SK-MEL-5 (cell line): Measurements from ENCODE around the gene CAPN9. TPM values are rescaled to one million over a fixed set of nuclear protein-coding genes. Genes with fewer than 3 reads are reported as not detected.

Source experiments
- DNase-seq: peaks from one replicate; pipeline ENCODE4 v3.0.0-alpha.2; 2016; ENCODE audit warnings: low read depth, low spot score
- in situ Hi-C: cut with HindIII; loops from 2 replicates; pipeline ENCODE4 v1.10.0; 2016; ENCODE audit warnings: low sequenced_read_pairs, high pct_unique_total_duplicates, low pct_unique_long_range_greater_than_20kb
- total RNA-seq: library from RNA; depleted of rRNA; stranded (reverse); fragments of >200 nt; shearing (Covaris generic); gene quantifications from 2 replicates; pipeline ENCODE4 v1.2.3, GENCODE V29; 2014

The CAPN9 gene
- total RNA-seq, 1 experiment from 2014 or later, result not detected

- in situ Hi-C loops, result no loop called here
- DNase-seq, result no peak
These were observed 33.9 kb downstream of the CAPN9 start for GRCh38 chr1:230781131-230781530.

DNA sequence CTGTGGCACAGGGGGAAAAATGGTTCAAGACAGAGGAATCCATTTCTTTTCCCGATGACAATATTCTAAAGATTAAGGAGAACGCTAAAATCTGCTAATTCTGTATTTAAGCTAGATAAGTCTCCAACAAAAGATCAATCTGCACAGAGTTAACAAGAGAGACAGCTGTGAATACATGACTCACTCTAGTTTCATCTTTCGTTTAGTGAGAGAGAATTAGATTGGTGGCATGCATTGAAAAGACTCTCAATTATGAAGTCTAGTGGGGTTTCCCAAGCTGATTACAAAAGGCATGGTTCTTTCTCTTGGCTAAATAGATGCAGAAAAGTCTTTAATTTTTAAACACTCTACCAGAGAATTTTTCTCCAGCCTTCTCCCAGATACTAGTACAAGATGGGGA lies 34.4 kb downstream of the CAPN9 start:
- in situ Hi-C loops, result no loop called here
- DNase-seq, result no peak

- DNase-seq, result no peak
- in situ Hi-C loops, result no loop called here
These were observed 37.0 kb downstream of the CAPN9 start for GRCh38 chr1:230784163-230784562.

DNA sequence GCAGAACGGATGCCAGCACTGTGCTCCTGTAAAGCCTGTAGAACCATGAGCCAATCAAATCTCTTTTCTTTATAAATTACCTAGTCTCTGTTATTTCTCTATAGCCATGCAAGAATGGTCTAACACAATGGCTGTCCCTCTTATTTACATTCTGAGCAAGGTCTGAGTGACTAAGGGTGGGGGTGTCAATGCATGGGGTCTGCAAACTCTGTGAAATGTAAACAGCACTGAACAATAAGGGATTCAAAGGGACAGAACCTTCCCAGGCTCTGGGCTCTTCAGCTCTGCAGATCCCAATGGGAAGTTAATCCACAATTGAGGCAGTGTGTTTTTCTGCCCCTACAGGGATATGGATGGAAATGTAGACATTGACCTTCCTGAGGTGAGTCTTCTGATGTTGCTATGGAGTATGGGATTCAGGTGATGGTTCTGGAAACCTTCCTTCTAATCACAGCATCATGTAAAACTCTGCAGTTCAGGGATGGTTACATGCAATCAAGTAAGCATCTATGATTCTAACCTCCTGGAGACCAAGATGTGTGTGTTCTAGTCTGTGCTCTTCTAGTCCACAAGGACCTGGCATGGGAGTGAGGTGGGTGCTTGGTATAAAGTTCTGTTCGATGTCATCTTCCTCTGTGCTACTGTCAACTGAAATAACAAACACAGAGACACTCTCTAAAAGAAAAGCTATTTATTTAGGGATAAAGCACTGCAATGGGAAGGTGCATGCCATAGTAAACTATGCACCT lies 38.6 kb downstream of the CAPN9 start:
- no peak for DNase-seq
- in situ Hi-C loops, result no loop called here

- no peak for DNase-seq
- in situ Hi-C loops, result no loop called here
These were observed 39.2 kb downstream of the CAPN9 start for GRCh38 chr1:230786385-230786753.

- no peak for DNase-seq
- in situ Hi-C loops, result no loop called here
These were observed 40.3 kb downstream of the CAPN9 start for GRCh38 chr1:230787471-230787870.

DNA sequence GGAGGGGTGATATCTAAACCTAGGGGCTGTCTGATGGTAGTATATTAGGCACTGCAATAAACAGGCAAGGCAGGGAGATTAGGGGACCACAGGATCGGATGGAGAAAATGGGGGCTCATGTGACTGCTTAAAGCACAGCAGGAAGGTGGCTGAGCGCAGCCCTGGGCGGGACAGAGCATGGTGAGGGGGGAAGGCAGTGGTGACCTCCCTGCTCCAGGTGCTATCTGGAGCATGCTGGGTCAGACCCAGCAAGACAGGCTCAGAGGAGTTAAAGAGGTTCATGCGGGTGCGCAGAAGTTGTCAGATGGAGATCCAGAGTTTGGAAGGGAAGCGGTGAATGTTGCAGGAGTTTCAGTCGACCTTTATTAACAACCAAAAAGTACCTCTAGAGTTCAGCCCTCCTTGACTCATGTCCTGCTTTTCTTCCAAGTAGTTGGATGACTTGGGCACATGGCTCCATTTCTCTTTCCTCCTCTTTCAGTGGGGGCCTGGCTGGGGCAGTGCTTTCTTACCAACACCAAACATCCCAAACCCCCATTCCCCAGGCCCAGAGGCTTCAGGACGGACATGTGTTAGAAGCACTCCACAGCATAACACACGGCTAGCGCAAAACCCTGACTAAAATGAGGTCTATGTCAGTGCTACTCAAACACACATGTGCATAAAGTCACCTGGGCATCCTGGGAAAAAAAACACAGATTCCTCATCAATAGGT lies 41.5 kb downstream of the CAPN9 start:
- in situ Hi-C loops, result no loop called here
- no peak for DNase-seq

GRCh38 chr1:230790026-230790425 lies 42.8 kb downstream of the CAPN9 start:
- in situ Hi-C loops, result no loop called here
- no peak for DNase-seq

- in situ Hi-C loops, result no loop called here
- DNase-seq, result no peak
These were observed 44.9 kb downstream of the CAPN9 start for GRCh38 chr1:230791986-230792564.

DNA sequence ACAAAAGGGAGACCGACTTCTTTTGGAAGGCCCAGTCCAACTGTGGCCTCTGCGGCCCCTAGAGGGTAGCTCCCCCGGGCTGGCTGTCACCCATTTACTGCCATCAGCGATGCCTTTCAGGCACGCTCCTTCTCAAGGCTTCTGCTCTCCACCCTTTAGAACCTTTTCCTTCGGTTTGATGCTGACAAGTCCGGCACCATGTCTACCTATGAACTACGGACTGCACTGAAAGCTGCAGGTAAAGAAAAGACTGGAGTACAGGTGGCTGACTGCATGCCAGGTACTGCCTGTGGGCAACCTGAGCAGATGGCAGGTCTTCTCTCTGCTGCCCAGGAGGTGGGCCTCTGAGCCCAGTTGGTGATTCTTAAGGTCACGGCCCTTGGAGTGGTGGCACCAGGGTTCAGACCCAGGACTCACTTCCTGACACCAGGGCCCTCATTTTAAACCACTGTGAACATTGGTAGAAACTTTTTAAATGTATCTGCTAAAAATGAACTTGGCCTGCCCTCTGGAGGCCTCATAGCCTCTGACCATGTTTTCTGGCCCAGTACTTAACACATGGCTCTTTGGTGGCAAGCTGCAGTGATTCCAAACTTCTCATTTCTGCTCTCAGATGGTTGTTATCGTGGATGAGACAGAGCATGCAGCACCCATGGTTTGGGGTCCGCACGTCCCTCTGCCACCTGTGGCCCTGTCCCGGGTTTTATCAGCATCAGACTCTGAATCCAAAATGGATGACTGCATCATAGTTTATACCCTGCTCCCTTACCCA lies 45.7 kb downstream of the CAPN9 start:
- in situ Hi-C loops, result no loop called here
- peak; percentile 6 for DNase-seq

- in situ Hi-C loops, result no loop called here
- DNase-seq, result no peak
These were observed 46.2 kb downstream of the CAPN9 start for GRCh38 chr1:230793463-230793745.

- no peak for DNase-seq
- in situ Hi-C loops, result no loop called here
These were observed 47.2 kb downstream of the CAPN9 start for GRCh38 chr1:230794431-230794830.

DNA sequence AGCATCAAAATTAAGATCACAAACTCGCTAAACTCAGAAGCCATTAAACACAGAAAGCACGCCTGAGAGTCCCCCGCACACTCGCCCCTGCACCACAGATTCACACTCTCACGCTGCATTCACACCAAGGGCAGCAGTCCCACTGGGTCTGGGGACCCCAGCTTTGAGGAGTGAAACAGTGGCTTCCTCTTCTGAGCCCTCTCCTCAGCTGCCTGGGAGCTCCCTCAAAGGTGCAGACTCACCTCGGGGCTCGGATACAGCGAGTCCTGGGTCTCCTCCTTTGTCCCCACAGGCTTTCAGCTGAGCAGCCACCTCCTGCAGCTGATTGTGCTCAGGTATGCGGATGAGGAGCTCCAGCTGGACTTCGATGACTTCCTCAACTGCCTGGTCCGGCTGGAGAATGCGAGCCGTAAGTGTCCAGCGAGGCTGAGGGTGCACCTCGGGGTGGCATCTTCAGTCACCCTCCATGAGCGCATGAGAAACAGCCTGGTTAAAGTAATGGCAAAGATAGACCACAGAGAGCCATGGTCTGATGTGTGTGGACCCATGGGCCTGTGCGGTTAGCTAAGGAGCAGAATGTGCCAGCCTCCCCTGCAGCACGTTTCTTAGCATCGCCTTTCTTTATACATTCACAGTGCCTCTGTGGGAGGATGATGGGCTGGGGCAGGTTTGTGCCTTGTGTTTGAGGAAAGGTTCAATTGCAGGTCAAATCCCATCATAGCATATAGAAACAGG lies 47.9 kb downstream of the CAPN9 start:
- in situ Hi-C loops, result no loop called here
- no peak for DNase-seq

DNA sequence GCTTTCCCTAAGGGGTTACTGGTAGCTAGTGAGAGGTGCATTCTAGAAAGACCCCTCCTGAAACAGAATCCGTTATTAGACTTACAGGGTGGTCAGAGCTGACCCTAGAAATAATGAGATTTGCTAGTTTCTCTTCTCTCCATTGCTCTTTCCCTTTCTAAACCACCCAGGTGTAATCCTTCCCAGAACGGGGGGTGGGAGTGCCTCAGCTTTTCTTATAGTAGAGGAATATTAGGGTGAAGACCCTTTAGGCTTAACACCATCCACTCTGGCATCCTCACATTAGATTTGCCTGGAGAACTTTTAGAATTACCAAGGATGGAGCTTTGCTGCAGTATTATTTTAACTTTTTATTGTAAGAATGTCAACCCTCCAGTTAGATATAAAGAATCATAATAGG lies 49.4 kb downstream of the CAPN9 start:
- in situ Hi-C loops, result no loop called here
- no peak for DNase-seq

- DNase-seq, result no peak
These were observed 50.3 kb downstream of the CAPN9 start for GRCh38 chr1:230797376-230797920.

GRCh38 chr1:230797942-230798365 lies 50.8 kb downstream of the CAPN9 start:
- in situ Hi-C loops, result no loop called here
- DNase-seq, result peak; percentile 83

More at GRCh38 chr1:230797376-230797920, 50.3 kb downstream of the CAPN9 start:
- in situ Hi-C loops, result no loop called here

DNA sequence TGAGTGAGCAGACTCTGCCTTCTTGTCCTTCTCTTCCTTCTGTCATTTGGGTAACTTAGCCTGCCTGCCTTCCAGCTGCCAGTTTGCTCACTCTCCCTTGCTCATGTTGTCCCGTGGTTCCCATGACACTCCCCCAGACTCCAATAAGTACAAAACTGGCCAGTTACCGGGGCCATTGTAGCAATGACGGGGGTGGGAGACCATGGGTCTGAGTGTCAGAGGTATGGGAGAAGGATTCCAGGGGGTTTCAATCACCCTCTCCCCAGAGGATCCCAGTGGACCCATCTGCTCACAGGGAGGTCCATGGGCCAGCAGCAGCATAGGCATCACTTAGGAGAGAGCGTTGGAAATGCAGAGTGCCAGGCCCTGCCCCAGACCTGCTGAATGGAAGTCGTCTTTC lies 51.3 kb downstream of the CAPN9 start:
- in situ Hi-C loops, result no loop called here
- no peak for DNase-seq
